Spleen (tissue), 11 donors: ENCODE results near the gene EML6. TPM values are rescaled to one million over a fixed set of nuclear protein-coding genes. Genes with fewer than 3 reads are reported as not detected.
A peak's percentile ranks its signal among the peaks of the same experiment; 100 is the strongest.

ENCODE experiments used
- DNase-seq: peaks from one replicate; pipeline ENCODE4 v3.0.0-alpha.2; 2020
- H3K27ac ChIP-seq, 8 donors: fragments of 200-600 bp; sonication (generic) in 7 of 8; 1 replicate in 4 of 8; 2 replicates in 4 of 8; pipeline versions ENCODE4 v1.5.0 to v1.8.0; 2016 to 2021; ENCODE audit warnings: inconsistent platforms in 4 of 8, mild to moderate bottlenecking in 4 of 8, moderate library complexity in 1 of 8
- H3K27me3 ChIP-seq, 7 donors: fragments of 200-600 bp; sonication (generic) in 6 of 7; replicated peaks in 1 of 7; 1 replicate in 4 of 7; 2 replicates in 3 of 7; pipeline versions ENCODE4 v1.5.0 to v1.8.0; 2016 to 2021; ENCODE audit warnings: inconsistent platforms in 3 of 7, mild to moderate bottlenecking in 1 of 7
- H3K36me3 ChIP-seq, 6 donors: fragments of 200-600 bp; sonication (generic) in 5 of 6; 1 replicate in 4 of 6; 2 replicates in 2 of 6; pipeline versions ENCODE4 v1.5.0 to v1.8.0; 2016 to 2021; ENCODE audit warnings: inconsistent platforms in 2 of 6
- H3K4me1 ChIP-seq, 6 donors: fragments of 200-600 bp; sonication (generic) in 5 of 6; 1 replicate in 3 of 6; 2 replicates in 3 of 6; pipeline versions ENCODE4 v1.5.0 to v1.8.0; 2016 to 2021; ENCODE audit warnings: inconsistent platforms in 3 of 6
- H3K4me3 ChIP-seq, 8 donors: fragments of 200-600 bp; sonication (generic) in 7 of 8; 1 replicate in 4 of 8; 2 replicates in 4 of 8; pipeline versions ENCODE4 v1.5.0 to v1.8.0; 2016 to 2021; ENCODE audit warnings: inconsistent platforms in 4 of 8, mild to moderate bottlenecking in 4 of 8, moderate library complexity in 2 of 8
- H3K9me3 ChIP-seq, 8 donors: fragments of 200-600 bp; sonication (generic) in 7 of 8; 1 replicate in 4 of 8; 2 replicates in 4 of 8; pipeline versions ENCODE4 v1.5.0 to v1.8.0; 2016 to 2021; ENCODE audit warnings: inconsistent platforms in 4 of 8
- CTCF ChIP-seq, 11 experiments: fragments of 200-600 bp in 7 of 11; fragments of 450-650 bp in 4 of 11; sonication (generic) in 4 of 11; IDR thresholded peaks in 8 of 11; conservative IDR thresholded peaks in 3 of 11; 1 replicate in 7 of 11; 2 replicates in 4 of 11; pipeline versions ENCODE4 v1.4.0 to v1.8.0; 2016 to 2021; ENCODE audit warnings: antibody characterized with exemption in 11 of 11, inconsistent platforms in 4 of 11, mild to moderate bottlenecking in 1 of 11
- POLR2A ChIP-seq, 3 donors: fragments of 450-650 bp; IDR thresholded peaks; one replicate each; pipeline ENCODE4 v1.5.1; 2017; ENCODE audit warnings: antibody characterized with exemption in 3 of 3, mild to moderate bottlenecking in 1 of 3
- POLR2AphosphoS5 ChIP-seq, 3 donors: sonication (generic); formaldehyde crosslinking; IDR thresholded peaks; one replicate each; pipeline ENCODE4 v1.5.1; 2017; ENCODE audit warnings: antibody characterized with exemption in 3 of 3
- WGBS, 5 donors: extraction: QIAGEN DNeasy Blood & Tissue Kit in 3 of 5; methylation state at CpG; one replicate each; pipeline versions ENCODE4 v1.1.5 to v1.1.7; 2013 to 2018; 5-methylcytosine and 5-hydroxymethylcytosine counted together
- intact Hi-C: fragments of 100-400 bp; cut with DNase I; formaldehyde crosslinking; loops from one replicate; pipeline ENCODE4 v1.15.0; 2023; ENCODE audit warnings: low total_unique reads
- polyA plus RNA-seq, 3 donors: library from polyadenylated mRNA; stranded (reverse); fragments of 200-250 nt; gene quantifications; one replicate each; pipeline ENCODE4 v1.2.1, GENCODE V29; 2013
- total RNA-seq, 7 donors: library from RNA; depleted of rRNA in 3 of 7; stranded (reverse); fragments of >200 nt in 3 of 7; fragmentation: NEBNext Ultra II Directional in 4 of 7; extraction: Animal tissue kit (Norgen Biotek cat#: 25700) in 4 of 7; gene quantifications; one replicate each; pipeline versions ENCODE4 v1.1.0 to v1.2.1, GENCODE V29; 2016 to 2021
- donor health status: healthy with polysubstance abuse.
- donor health status: DM: no; HTN: no; CAD: no; lungs with moderate emphysema.
- donor health status: DM: no; HTN: no; CAD: no.
- donor health status: Bipolar disorder and iron deficiency.
- donor health status: healthy.
- donor health status: DM: no; HTN: no; CAD: no.
- donor health status: DM: yes; HTN: yes; CAD: no.

EML6 gene
- total and polyA plus RNA-seq, 10 donors: 4.7 to 18.2 (median 7.6) TPM

GRCh38 chr2:54708584-54709335 is 14.7 kb upstream of the EML6 start:
- Histone ChIP-seq H3K36me3 (no peaks in the 10 kb centered on the region), H3K4me1 (peaks cover 0 to 18% (median 14%) of the 10 kb centered on the region in 6 donors), H3K27ac (no peak overlapping the region), H3K9me3 (no peaks in the 10 kb centered on the region), H3K27me3 (peaks cover 0 to 30% (median 12%) of the 10 kb centered on the region in 7 donors), H3K4me3 (peak overlapping the region; percentile 2 to 66 (median 34))
- intact Hi-C loops: loop anchor here (10.0 kb wide), 1 partner anchor 604 kb away; no protein-coding TSS in a partner anchor
- peak; percentile 83 for DNase-seq
- peak in 1 of 11 experiments; percentile 10 for TF ChIP-seq CTCF (IDR thresholded peaks at IDR 0.05 in 8 of 11, conservative IDR thresholded peaks at IDR 0.05 in 3 of 11)
- TF ChIP-seq POLR2A (IDR thresholded peaks at IDR 0.05): no peak
- no peak for TF ChIP-seq POLR2AphosphoS5 (IDR thresholded peaks at IDR 0.05)
- WGBS, 5 donors: 12 to 27% (median 16%) methylated on average over 27 to 35 of the region's 35 CpGs

- Histone ChIP-seq H3K27ac (no peak overlapping the region), H3K27me3 (peaks cover 0 to 30% (median 12%) of the 10 kb centered on the region in 7 donors), H3K4me3 (peak overlapping the region; percentile 2 to 66 (median 34)), H3K9me3 (no peaks in the 10 kb centered on the region), H3K4me1 (peaks cover 0 to 18% (median 14%) of the 10 kb centered on the region in 6 donors), H3K36me3 (no peaks in the 10 kb centered on the region)
- intact Hi-C loops: loop anchor here (10.0 kb wide), 1 partner anchor 605 kb away; no protein-coding TSS in a partner anchor
- peak; percentile 80 for DNase-seq
- TF ChIP-seq CTCF (IDR thresholded peaks at IDR 0.05 in 8 of 11, conservative IDR thresholded peaks at IDR 0.05 in 3 of 11): no peak
- no peak for TF ChIP-seq POLR2AphosphoS5 (IDR thresholded peaks at IDR 0.05)
- WGBS, 5 donors: 29 to 53% (median 40%) methylated on average over 8 to 18 of the region's 18 CpGs
These were observed 14.1 kb upstream of the EML6 start for GRCh38 chr2:54709336-54709809.

- H3K4me3 ChIP-seq: no peak overlapping the region
- no peaks in the 10 kb centered on the region for H3K36me3 ChIP-seq
- intact Hi-C loops: no loop called here
- H3K27ac ChIP-seq: no peak overlapping the region
- 81 to 92% (median 87%) methylated on average over 5 to 10 of the region's 10 CpGs for WGBS, 5 donors
- peaks cover 0 to 30% (median 12%) of the 10 kb centered on the region in 7 donors for H3K27me3 ChIP-seq
- H3K4me1 ChIP-seq: peaks cover 0 to 18% (median 12%) of the 10 kb centered on the region in 6 donors
- DNase-seq: no peak
- no peaks in the 10 kb centered on the region for H3K9me3 ChIP-seq
- TF ChIP-seq POLR2A (IDR thresholded peaks at IDR 0.05): no peak
These were observed 13.2 kb upstream of the EML6 start for GRCh38 chr2:54710216-54710615.

GRCh38 chr2:54712516-54712915 is 10.9 kb upstream of the EML6 start:
- peaks cover 0 to 30% (median 12%) of the 10 kb centered on the region in 7 donors for H3K27me3 ChIP-seq
- DNase-seq: no peak
- H3K9me3 ChIP-seq: no peaks in the 10 kb centered on the region
- WGBS, 5 donors: 93 to 96% (median 94%) methylated on average over 6 of the region's 6 CpGs
- H3K4me1 ChIP-seq: peaks cover 0 to 18% (median 12%) of the 10 kb centered on the region in 6 donors
- no peak overlapping the region for H3K4me3 ChIP-seq
- H3K36me3 ChIP-seq: no peaks in the 10 kb centered on the region
- intact Hi-C loops: no loop called here
- TF ChIP-seq POLR2AphosphoS5 (IDR thresholded peaks at IDR 0.05): no peak
- TF ChIP-seq POLR2A (IDR thresholded peaks at IDR 0.05): no peak
- H3K27ac ChIP-seq: no peak overlapping the region

- WGBS, 5 donors: 59 to 87% (median 60%) methylated on average over 4 of the region's 4 CpGs
These were observed 8.5 kb upstream of the EML6 start for GRCh38 chr2:54714996-54715395.

More at GRCh38 chr2:54714996-54715395, 8.5 kb upstream of the EML6 start:
- Histone ChIP-seq H3K27ac (no peak overlapping the region), H3K36me3 (no peaks in the 10 kb centered on the region), H3K27me3 (peaks cover 0 to 18% (median 0%) of the 10 kb centered on the region in 7 donors), H3K9me3 (no peaks in the 10 kb centered on the region), H3K4me3 (no peak overlapping the region), H3K4me1 (no peaks in the 10 kb centered on the region)
- DNase-seq: no peak
- TF ChIP-seq CTCF (IDR thresholded peaks at IDR 0.05 in 8 of 11, conservative IDR thresholded peaks at IDR 0.05 in 3 of 11) (no peak), POLR2A (IDR thresholded peaks at IDR 0.05) (no peak), POLR2AphosphoS5 (IDR thresholded peaks at IDR 0.05) (no peak)
- intact Hi-C loops: no loop called here
